ENCODE measurements around the gene MRPS14.
A peak's percentile ranks its signal among the peaks of the same experiment; 100 is the strongest.

Gene MRPS14

DNA sequence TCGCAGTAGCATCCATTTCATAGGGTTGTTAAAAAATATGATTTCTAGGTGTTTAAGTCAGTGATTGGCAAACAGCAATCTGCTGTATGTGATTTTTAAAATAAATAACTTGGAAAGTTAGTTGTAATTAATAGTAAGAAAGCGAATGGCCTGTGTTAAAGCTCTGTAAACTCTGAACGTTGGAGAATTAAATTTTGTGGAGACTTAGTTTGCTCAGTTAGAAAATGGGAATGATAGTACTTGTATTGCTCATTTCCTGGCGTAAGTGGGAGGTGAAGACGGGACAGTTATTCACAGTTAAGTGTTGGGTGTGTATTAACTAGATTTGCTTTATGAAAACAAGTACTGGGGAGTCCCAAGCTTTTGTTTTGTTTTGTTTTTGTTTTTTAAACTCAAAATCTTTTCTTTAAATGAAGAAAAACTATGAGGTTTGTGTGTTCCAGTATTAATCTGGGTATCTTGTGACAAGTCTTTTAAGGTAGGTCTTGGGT lies 22.5 kb downstream of the MRPS14 start:
- TF ChIP-seq, protein P1, sequence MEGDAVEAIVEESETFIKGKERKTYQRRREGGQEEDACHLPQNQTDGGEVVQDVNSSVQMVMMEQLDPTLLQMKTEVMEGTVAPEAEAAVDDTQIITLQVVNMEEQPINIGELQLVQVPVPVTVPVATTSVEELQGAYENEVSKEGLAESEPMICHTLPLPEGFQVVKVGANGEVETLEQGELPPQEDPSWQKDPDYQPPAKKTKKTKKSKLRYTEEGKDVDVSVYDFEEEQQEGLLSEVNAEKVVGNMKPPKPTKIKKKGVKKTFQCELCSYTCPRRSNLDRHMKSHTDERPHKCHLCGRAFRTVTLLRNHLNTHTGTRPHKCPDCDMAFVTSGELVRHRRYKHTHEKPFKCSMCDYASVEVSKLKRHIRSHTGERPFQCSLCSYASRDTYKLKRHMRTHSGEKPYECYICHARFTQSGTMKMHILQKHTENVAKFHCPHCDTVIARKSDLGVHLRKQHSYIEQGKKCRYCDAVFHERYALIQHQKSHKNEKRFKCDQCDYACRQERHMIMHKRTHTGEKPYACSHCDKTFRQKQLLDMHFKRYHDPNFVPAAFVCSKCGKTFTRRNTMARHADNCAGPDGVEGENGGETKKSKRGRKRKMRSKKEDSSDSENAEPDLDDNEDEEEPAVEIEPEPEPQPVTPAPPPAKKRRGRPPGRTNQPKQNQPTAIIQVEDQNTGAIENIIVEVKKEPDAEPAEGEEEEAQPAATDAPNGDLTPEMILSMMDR (IDR thresholded peaks at IDR 0.05; ENCODE audit: extremely low read depth, missing control alignments): no peak
- no peak for DNase-seq (ENCODE audit: low spot score)

DNA sequence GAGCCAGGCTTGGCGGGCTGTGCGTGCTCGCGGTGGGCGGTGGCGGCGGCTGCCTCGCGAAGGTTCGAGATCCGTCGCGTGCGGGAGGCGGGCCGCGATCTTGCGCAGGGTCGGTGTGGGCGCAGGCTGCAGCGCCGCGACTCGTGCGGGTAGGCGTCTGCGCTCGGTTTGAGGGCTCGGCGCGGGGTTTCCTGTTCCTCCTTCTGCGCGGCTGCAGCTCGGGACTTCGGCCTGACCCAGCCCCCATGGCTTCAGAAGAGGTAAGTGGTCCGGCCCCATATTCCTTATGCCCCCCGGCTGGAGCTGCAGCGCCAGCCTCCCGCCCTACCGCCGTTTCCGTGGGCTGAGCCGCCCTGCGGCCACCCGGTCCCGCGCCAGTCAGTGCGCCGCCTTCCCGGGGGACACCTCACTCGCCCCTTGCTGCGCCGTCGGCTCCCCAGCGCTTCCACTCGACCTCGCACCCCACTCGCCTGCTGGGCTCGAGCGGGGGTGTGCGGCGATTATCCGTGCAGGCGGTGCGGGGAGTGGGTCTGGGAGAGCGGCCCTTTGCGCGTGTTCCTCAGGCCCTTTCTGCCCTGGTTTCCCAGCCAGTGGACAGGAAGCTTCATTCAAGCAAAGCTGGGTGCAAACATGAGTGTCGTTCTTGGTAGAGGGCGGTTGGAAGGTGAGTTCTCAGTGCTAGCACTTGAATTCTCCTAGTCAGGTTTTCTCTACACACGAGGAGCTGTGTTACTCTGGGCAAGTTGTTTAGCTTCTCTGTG lies 23.1 kb downstream of the MRPS14 start, which contains the start of gene CACYBP:
CACYBP (plus strand) TSS at position 12 of the 761 bp plus-strand sequence; CDS start at position 246, 234 bp downstream.
- TF ChIP-seq, protein P1 (IDR thresholded peaks at IDR 0.05; ENCODE audit: extremely low read depth, missing control alignments): no peak
- no peak for DNase-seq (ENCODE audit: low spot score)

DNA sequence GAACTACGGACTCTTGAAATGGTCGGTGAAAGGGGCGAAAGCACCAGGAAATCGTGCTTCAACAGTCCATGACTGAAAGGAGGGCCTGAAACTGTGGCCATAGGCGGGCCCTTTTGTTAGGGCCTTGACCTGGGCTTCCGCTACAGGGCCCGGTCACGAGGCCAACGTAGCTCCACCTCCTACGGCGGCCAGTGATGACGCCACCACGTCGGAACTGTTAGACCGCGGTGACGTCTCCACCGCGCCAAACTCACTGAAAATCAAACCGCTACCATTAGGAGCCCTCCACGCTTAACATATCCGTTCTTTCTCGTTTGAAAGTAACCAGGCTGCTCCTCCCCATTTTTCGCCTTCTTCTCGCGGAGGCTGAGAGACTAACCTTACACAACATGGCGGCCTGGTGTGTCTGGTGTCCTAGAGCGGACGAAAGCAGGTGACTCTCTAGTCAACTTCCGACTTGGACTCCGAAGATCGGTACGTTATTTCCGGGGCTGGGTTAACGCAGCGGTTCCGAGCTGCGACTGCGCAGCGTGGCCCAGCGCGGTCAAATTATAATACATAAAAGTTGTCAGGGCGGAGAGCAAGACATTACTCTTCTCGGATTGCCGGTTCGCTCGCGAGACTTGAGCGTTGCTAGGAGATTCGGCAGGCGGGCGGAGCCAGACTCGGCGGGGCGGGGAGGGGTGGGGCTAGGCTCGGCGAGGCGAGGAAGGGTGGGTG lies 23.8 kb downstream of the MRPS14 start:
- DNase-seq (ENCODE audit: low spot score): peak; percentile 95
- TF ChIP-seq, protein P1 (IDR thresholded peaks at IDR 0.05; ENCODE audit: extremely low read depth, missing control alignments): no peak

DNA sequence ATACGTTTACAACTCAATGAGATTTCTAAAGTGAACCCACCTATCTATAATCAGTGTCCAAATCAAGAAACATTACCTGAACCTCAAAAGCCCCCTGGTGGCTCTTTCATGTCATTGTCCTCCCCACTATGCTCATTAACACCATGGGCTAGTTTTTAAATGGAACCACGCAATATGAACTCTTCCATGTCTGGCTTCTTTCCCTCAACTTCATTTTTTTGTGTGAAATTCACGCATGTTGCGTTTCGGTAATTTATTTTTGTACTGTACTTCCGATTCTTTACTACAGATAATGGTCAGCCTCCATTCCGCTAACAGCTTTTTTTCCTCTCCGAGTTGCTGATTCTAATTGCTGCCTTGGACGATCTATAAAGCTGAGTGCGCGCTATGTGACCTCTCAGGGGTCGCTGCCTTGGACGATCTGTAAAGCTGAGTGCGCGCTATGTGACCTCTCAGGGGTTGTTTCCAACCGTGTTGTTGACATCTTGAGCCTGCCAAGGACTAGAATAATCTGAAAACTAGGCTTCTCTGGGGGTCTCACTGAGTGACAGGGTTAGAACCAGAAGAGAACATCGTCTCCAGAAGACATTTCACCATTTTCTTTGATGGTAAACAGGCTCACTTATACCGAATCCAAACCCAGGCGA lies 24.5 kb downstream of the MRPS14 start:
- TF ChIP-seq, protein P1 (IDR thresholded peaks at IDR 0.05; ENCODE audit: extremely low read depth, missing control alignments): peak; percentile 48
- peak; percentile 61 for DNase-seq (ENCODE audit: low spot score)

DNA sequence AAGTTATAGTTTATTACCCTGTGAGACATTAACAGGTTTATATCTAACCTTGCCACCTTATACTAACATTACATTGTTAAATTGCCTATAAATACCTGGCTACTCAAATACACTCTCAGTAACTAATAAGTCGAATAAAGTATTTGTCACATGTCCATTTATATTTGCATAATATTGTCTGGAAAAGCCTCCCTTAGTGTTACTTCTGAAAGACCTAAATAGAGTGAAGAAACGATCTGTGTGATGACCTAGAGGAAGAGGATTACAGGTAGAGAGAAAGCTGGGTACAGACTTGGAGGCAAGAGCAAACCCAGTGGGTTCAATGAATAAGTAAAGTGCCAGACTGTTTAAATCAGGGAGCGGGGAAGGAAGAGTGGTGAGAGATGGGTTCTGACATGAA lies 26.2 kb downstream of the MRPS14 start:
- DNase-seq (ENCODE audit: low spot score): no peak
- TF ChIP-seq, protein P1 (IDR thresholded peaks at IDR 0.05; ENCODE audit: extremely low read depth, missing control alignments): no peak

DNA sequence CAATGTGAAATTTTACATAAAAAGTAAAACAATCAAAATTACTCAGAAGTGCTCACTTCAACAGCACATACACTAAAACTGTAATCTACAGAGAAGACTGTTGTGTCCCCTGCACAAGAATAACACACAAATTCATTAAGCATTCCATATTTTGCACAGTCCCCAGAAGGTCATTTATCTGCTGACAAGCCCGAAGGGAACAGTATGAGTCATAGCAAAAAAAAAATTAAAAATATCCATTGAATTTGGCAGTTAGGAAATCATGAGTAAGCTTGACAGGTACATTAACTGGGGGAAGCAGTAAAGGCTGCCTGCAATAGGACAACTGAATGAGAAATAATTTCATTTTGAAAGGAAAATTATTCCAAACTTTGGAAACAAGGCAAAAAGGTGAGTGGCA lies 26.7 kb downstream of the MRPS14 start:
- DNase-seq (ENCODE audit: low spot score): no peak
- TF ChIP-seq, protein P1 (IDR thresholded peaks at IDR 0.05; ENCODE audit: extremely low read depth, missing control alignments): no peak

Measured in GM20000 (cell line).